Astrocyte (in vitro differentiated cells and primary cell): ENCODE results near the gene ARID4A. TPM values are rescaled to one million over a fixed set of nuclear protein-coding genes. Genes with fewer than 3 reads are reported as not detected.

Experiments
- DNase-seq: peaks from one replicate; pipeline ENCODE4 v3.0.0-alpha.2; 2010; ENCODE audit warnings: low read depth
- FAIRE-seq: peaks from 2 replicates; lab custom pipeline; 2011; peaks lifted over from hg19 to GRCh38; lab: Jason Lieb, UNC
- H2AFZ ChIP-seq: 2 replicates; pipeline ENCODE4 v1.6.0; 2012; ENCODE audit warnings: low read depth, low read length, inconsistent platforms
- H3K27ac ChIP-seq: 2 replicates; pipeline ENCODE4 v1.5.1; 2011; ENCODE audit warnings: low read depth, low read length, inconsistent platforms
- H3K27me3 ChIP-seq: 2 replicates; pipeline ENCODE4 v1.6.0; 2011; ENCODE audit warnings: low read length, inconsistent platforms; ENCODE audit not compliant: insufficient read depth
- H3K36me3 ChIP-seq: 2 replicates; pipeline ENCODE4 v1.5.1; 2011; ENCODE audit warnings: low read length, inconsistent platforms; ENCODE audit not compliant: insufficient read depth
- H3K4me1 ChIP-seq: 2 replicates; pipeline ENCODE4 v1.5.1; 2011; ENCODE audit warnings: low read length, inconsistent platforms; ENCODE audit not compliant: insufficient read depth
- H3K4me2 ChIP-seq: 2 replicates; pipeline ENCODE4 v1.6.0; 2012; ENCODE audit warnings: low read length, inconsistent platforms
- H3K4me3 ChIP-seq: 2 replicates; pipeline ENCODE4 v1.5.1; 2011; ENCODE audit warnings: low read depth, mild to moderate bottlenecking, low read length, inconsistent platforms; ENCODE audit not compliant: insufficient read depth
- H3K79me2 ChIP-seq: 2 replicates; pipeline ENCODE4 v1.6.0; 2012; ENCODE audit warnings: mild to moderate bottlenecking, low read length, inconsistent platforms; ENCODE audit not compliant: insufficient read depth
- H3K9ac ChIP-seq: 2 replicates; pipeline ENCODE4 v1.6.0; 2012; ENCODE audit warnings: mild to moderate bottlenecking, low read length, inconsistent platforms
- H3K9me3 ChIP-seq: 2 replicates; pipeline ENCODE4 v1.5.1; 2012; ENCODE audit warnings: low read depth, mild to moderate bottlenecking, low read length, inconsistent platforms; ENCODE audit not compliant: insufficient read depth
- H4K20me1 ChIP-seq: 2 replicates; pipeline ENCODE4 v1.6.0; 2012; ENCODE audit warnings: low read length, inconsistent platforms; ENCODE audit not compliant: insufficient read depth
- H3K27ac Mint-ChIP-seq: one replicate; pipeline ENCODE4 v1.8.0; 2021; ENCODE audit warnings: mild to moderate bottlenecking, mixed read lengths; ENCODE audit not compliant: unreplicated experiment
- H3K27me3 Mint-ChIP-seq: one replicate; pipeline ENCODE4 v1.8.0; 2021; ENCODE audit warnings: low read depth, mixed read lengths; ENCODE audit not compliant: unreplicated experiment
- H3K36me3 Mint-ChIP-seq: one replicate; pipeline ENCODE4 v1.8.0; 2021; ENCODE audit warnings: low read depth, mixed read lengths; ENCODE audit not compliant: unreplicated experiment
- H3K4me1 Mint-ChIP-seq: one replicate; pipeline ENCODE4 v1.8.0; 2021; ENCODE audit warnings: low read depth, mixed read lengths; ENCODE audit not compliant: unreplicated experiment
- H3K4me3 Mint-ChIP-seq: one replicate; pipeline ENCODE4 v1.8.0; 2021; ENCODE audit warnings: mild to moderate bottlenecking, moderate library complexity, mixed read lengths; ENCODE audit not compliant: unreplicated experiment
- H3K9me3 Mint-ChIP-seq: one replicate; pipeline ENCODE4 v1.8.0; 2021; ENCODE audit warnings: mild to moderate bottlenecking, mixed read lengths; ENCODE audit not compliant: unreplicated experiment
- CTCF ChIP-seq: IDR thresholded peaks from 2 replicates; pipeline ENCODE4 v1.5.1; 2011; ENCODE audit warnings: low read depth, mild to moderate bottlenecking, inconsistent platforms, low read length, moderate library complexity; ENCODE audit not compliant: insufficient read depth
- EZH2 ChIP-seq: IDR thresholded peaks from 2 replicates; pipeline ENCODE4 v1.6.1; 2012; ENCODE audit warnings: mild to moderate bottlenecking, low read length, inconsistent platforms; ENCODE audit not compliant: insufficient read depth
- total RNA-seq: library from RNA; stranded (reverse); gene quantifications from 2 replicates; pipeline ENCODE4 v1.2.1, GENCODE V29; 2021

Gene ARID4A
- total RNA-seq, 1 donor from 2014 or later = 26.6 TPM

GRCh38 chr14:58307597-58308316, 9.4 kb downstream of the ARID4A start:
- Mint-ChIP-seq H3K4me3 (no peak overlapping the region), H3K27ac (no peak overlapping the region), H3K27me3 (no peaks in the 10 kb centered on the region), H3K36me3 (peaks cover 9% of the 10 kb centered on the region), H3K4me1 (no peaks in the 10 kb centered on the region), H3K9me3 (no peaks in the 10 kb centered on the region)
- no peak for DNase-seq
- no peak overlapping the region for H2AFZ ChIP-seq
- no peak overlapping the region for H3K27ac ChIP-seq
- H3K9me3 ChIP-seq = no peaks in the 10 kb centered on the region
- no peaks in the 10 kb centered on the region for H3K27me3 ChIP-seq
- FAIRE-seq = no peak
- TF ChIP-seq CTCF = no peak
- TF ChIP-seq EZH2 = no peak
- H3K9ac ChIP-seq = no peak overlapping the region
- H3K79me2 ChIP-seq = no peaks in the 10 kb centered on the region
- H3K4me2 ChIP-seq = no peak overlapping the region
- H4K20me1 ChIP-seq = peaks cover 3% of the 10 kb centered on the region
- no peak overlapping the region for H3K4me3 ChIP-seq
- peaks cover 4% of the 10 kb centered on the region for H3K36me3 ChIP-seq
- H3K4me1 ChIP-seq = no peaks in the 10 kb centered on the region

GRCh38 chr14:58309086-58309485, 10.7 kb downstream of the ARID4A start:
- no peaks in the 10 kb centered on the region for H3K4me1 Mint-ChIP-seq
- DNase-seq (no peak), FAIRE-seq (no peak)
- no peaks in the 10 kb centered on the region for H3K79me2 ChIP-seq
- H3K36me3 ChIP-seq = no peaks in the 10 kb centered on the region
- peaks cover 9% of the 10 kb centered on the region for H3K36me3 Mint-ChIP-seq
- no peak overlapping the region for H3K27ac Mint-ChIP-seq
- H3K9ac ChIP-seq = no peak overlapping the region
- no peaks in the 10 kb centered on the region for H3K27me3 ChIP-seq
- H3K4me2 ChIP-seq = no peak overlapping the region
- no peak overlapping the region for H2AFZ ChIP-seq
- H4K20me1 ChIP-seq = peaks cover 3% of the 10 kb centered on the region
- no peaks in the 10 kb centered on the region for H3K9me3 ChIP-seq
- H3K27me3 Mint-ChIP-seq = no peaks in the 10 kb centered on the region
- H3K4me3 ChIP-seq = no peak overlapping the region
- H3K4me1 ChIP-seq = no peaks in the 10 kb centered on the region
- no peak overlapping the region for H3K27ac ChIP-seq
- H3K4me3 Mint-ChIP-seq = no peak overlapping the region
- no peaks in the 10 kb centered on the region for H3K9me3 Mint-ChIP-seq
- TF ChIP-seq EZH2 (no peak), CTCF (no peak)

GRCh38 chr14:58313699-58314098, 15.3 kb downstream of the ARID4A start:
- TF ChIP-seq CTCF (no peak), EZH2 (no peak)

More at GRCh38 chr14:58313699-58314098, 15.3 kb downstream of the ARID4A start:
- no peaks in the 10 kb centered on the region for H3K9me3 Mint-ChIP-seq
- no peak overlapping the region for H3K4me3 Mint-ChIP-seq
- Histone ChIP-seq H3K4me1 (no peaks in the 10 kb centered on the region), H3K27ac (no peak overlapping the region), H3K4me2 (no peak overlapping the region), H3K36me3 (no peaks in the 10 kb centered on the region), H3K4me3 (no peak overlapping the region), H4K20me1 (peaks cover 3% of the 10 kb centered on the region), H3K79me2 (no peaks in the 10 kb centered on the region), H2AFZ (no peak overlapping the region), H3K27me3 (no peaks in the 10 kb centered on the region), H3K9me3 (no peaks in the 10 kb centered on the region), H3K9ac (no peak overlapping the region)
- no peaks in the 10 kb centered on the region for H3K27me3 Mint-ChIP-seq
- no peaks in the 10 kb centered on the region for H3K4me1 Mint-ChIP-seq
- H3K27ac Mint-ChIP-seq = no peak overlapping the region
- FAIRE-seq = no peak
- no peak for DNase-seq
- peaks cover 5% of the 10 kb centered on the region for H3K36me3 Mint-ChIP-seq
